HG02981 (cell line): Measurements from ENCODE around the gene EMSY.
"Not testable (repeated sequence)": the region's sequence is repeated elsewhere in the genome, so short reads cannot be mapped to it uniquely, and the experiment has no call there.

Source experiments
- ATAC-seq: cut with Tn5 transposase; IDR thresholded peaks from one replicate; pipeline ENCODE4 v1.9.1; 2021; ENCODE audit warnings: mild to moderate bottlenecking, moderate library complexity; ENCODE audit not compliant: unreplicated experiment

EMSY gene

DNA sequence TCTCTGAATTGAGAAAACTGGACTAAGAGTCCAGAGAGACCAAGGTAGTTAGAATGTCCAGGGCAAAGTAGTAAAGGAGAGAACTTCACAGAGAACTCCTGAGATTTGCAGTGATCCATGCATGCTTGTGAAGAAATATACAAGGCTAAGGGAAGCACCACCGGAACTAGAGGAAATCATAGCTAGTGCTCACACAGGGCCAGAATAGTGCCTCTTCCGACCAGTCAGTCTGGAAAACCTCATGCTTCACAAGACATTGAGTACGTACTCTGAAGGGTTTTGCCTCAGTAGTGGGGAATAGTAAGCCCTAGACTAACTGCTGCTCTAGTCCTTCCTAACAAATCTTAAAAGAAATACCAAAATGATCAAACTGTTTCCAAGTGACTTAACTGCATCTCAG, 117.7 kb downstream of the EMSY start:
- ATAC-seq = no peak

- no peak for ATAC-seq
Observed at GRCh38 chr11:76564364-76564763, 119.5 kb downstream of the EMSY start.

DNA sequence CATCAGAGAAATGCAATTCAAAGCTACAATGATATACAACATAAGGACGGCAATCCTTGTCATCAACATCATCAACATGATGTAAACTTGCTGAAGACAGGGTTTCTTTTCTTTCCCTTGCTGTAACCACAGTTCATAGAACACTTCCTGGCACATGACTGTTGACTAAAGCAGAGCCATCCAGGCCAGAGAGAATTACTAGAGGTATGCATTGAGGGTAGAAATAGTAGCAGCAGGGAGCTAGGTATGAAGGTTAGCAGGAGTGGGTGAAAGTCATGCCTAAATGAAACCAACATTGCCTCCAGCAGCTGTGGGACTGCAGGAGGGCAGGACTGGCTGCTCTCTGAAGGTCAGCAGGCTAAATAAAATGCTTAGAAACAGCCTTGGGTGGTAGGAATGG, 122.0 kb downstream of the EMSY start:
- ATAC-seq = no peak

DNA sequence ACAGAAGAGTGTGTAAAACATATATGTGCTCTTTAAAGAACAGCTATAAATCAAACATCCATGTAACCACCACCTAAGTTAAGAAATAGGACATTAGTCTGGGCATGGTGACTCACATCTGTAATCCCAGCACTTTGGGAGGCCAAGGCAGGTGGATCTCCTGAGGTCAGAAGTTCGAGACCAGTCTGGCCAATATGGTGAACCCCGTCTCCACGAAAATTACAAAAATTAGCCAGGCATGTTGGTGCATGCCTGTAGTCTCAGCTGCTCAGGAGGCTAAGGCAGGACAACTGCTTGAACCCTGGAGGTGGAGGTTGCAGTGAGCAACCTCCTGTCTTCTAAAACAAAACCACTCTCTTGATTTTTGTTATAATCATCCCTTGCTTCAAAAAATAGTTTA, 122.4 kb downstream of the EMSY start:
- ATAC-seq = no peak

- ATAC-seq = no peak
Observed at GRCh38 chr11:76568139-76568538, 123.3 kb downstream of the EMSY start.

GRCh38 chr11:76568621-76569020, 123.8 kb downstream of the EMSY start:
- ATAC-seq = no peak

DNA sequence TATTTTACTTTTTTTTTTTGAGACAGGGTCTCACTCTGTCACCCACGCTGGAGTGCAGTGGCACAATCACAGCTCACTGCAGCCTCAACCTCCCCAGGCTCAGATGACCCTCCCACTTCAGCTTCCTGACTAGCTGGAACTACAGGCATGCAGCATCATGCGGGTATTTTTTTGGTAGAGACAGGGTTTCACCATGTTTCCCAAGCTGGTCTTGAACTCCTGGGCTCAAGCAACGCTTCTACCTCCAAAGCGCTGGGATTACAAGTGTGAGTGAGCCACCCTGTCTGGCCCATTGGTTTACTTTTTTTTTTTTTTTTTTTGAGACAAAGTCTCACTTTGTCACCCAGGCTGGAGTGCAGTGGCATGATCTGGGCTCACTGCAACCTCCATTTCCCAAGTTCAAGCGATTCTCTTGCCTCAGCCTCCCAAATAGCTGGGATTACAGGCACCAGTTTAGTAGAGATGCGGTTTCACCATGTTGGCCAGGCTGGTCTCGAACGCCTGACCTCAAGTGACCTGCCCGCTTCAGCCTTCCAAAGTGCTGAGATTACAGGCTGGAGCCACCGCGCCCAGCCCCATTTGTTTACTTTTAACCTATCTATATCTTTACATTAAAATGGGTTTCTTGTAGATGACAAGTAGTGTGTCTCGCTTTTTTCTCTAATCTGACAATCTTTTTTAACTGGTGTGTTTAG, 127.5 kb downstream of the EMSY start:
- not testable (repeated sequence) for ATAC-seq

GRCh38 chr11:76574406-76574805, 129.6 kb downstream of the EMSY start:
- ATAC-seq = no peak

DNA sequence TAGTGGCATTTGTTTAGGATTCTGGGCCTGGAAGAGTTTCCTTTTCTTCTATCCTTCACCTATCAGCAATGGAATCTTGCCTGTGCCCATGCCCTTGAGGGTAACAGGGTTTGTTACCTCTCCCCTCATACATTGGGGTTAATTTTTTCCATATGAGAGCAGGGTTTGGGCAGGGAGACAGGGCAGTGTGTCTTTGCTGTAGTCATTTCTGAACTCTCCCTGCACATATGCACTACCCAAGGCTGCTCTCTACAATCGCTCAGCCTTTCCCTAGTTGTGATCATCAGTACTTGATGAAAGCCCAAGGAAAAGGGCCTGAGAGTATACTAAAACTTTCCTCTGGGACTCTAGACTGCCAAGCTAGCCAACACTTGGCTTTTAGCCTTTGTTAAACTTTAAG, 130.1 kb downstream of the EMSY start:
- no peak for ATAC-seq

GRCh38 chr11:76577226-76577920, 132.6 kb downstream of the EMSY start:
- no peak for ATAC-seq

GRCh38 chr11:76577921-76578653, 133.3 kb downstream of the EMSY start:
- ATAC-seq = no peak

DNA sequence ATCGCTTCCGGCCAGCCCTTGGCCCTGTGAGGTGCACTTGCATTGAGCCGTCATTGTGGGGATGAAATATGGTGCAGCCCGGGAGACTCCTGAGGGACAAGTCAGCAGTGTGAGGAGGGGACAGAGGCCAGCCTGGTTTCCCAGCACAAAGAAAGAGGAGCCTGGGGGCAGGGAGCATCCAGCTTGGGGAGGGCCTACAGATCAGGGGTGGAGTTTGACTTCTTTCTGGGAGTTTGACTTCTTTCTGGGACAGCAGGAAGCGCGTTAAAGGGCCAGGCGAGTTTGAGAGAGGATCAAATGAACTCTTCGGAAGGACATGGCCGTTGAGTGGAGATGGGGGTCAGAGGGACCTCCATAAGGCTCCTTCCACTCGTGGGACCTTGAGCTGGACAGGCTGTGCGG, 133.8 kb downstream of the EMSY start:
- ATAC-seq = no peak

GRCh38 chr11:76579056-76579751, 134.4 kb downstream of the EMSY start:
- ATAC-seq = no peak

- ATAC-seq = no peak
Observed at GRCh38 chr11:76579752-76580151, 134.9 kb downstream of the EMSY start.

GRCh38 chr11:76582471-76582870, 137.7 kb downstream of the EMSY start:
- ATAC-seq = not testable (repeated sequence)

- no peak for ATAC-seq
Observed at GRCh38 chr11:76587820-76588454, 143.1 kb downstream of the EMSY start.

- ATAC-seq = no peak
Observed at GRCh38 chr11:76588455-76589325, 143.9 kb downstream of the EMSY start.

- no peak for ATAC-seq
Observed at GRCh38 chr11:76589477-76589876, 144.7 kb downstream of the EMSY start.

DNA sequence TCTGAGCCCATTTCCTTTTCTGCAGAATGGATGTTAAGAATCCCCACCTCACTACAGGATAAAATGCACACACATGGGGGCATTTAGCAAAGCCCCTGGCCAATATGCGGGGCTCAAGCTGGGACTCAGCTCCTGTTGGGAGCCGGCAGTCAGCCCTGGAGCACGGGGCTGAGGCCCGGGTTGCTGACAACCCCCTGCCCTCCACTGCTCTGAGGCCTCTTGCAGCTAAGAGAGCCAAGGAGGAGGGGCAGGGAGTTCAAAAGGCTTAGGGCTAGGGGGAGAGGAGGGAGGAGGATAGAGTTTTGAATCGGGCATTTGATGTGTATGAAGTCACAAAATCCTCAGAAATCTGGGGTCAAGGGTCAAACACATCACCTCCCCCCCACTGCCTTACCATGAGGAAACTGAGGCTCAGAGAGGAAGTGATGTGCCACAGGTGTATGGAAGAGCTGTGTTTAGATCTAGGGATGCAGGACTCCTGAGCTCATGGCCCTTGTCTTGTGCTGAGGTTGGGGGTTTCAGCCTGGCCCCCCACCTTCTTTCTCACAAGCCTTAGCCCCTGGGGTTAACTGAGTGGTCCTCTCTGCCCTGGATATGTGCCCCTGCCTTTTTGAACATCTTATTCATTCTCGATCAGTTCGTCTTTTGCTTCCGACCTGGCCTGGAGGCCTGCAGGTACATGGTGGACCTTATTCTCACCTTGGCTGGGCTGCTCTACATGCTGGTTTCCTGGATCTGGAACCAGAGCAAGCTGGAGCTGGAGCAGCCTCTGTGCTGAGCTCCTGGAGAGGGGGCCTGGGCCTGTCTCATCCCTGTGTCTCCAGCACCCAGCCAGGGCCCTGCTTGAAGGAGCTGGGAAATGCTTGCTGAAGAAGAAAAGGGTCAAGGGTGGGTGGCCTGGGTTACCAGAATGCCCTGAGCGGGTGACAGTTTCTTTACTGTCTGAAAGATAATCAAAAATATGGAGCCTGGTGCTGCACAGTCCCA, 145.4 kb downstream of the EMSY start:
- ATAC-seq = no peak
